Neuronal stem cell (in vitro differentiated cells): ENCODE results near the gene LANCL1.

ENCODE experiments used
- DNase-seq: peaks from one replicate; pipeline ENCODE4 v3.0.0-alpha.2; 2013; ENCODE audit warnings: low spot score
- H2AFZ ChIP-seq: one replicate; pipeline ENCODE4 v1.6.1; 2013; ENCODE audit warnings: mild to moderate bottlenecking, low read length, inconsistent platforms
- H2AK5ac ChIP-seq: 2 replicates; pipeline ENCODE4 v1.6.1; 2013; ENCODE audit warnings: low read depth, mild to moderate bottlenecking, inconsistent platforms, low read length, moderate library complexity, mixed read lengths
- H2BK120ac ChIP-seq: 2 replicates; pipeline ENCODE4 v1.6.1; 2013; ENCODE audit warnings: low read depth, mild to moderate bottlenecking, inconsistent platforms, low read length, moderate library complexity, mixed read lengths
- H2BK12ac ChIP-seq: one replicate; pipeline ENCODE4 v1.6.1; 2013; ENCODE audit warnings: low read length, inconsistent platforms
- H2BK15ac ChIP-seq: 2 replicates; pipeline ENCODE4 v1.6.1; 2013; ENCODE audit warnings: mild to moderate bottlenecking, low read length, inconsistent platforms, mixed read lengths
- H2BK5ac ChIP-seq: one replicate; pipeline ENCODE4 v1.6.1; 2013; ENCODE audit warnings: inconsistent platforms, mild to moderate bottlenecking, low read length, moderate library complexity
- H3K14ac ChIP-seq: one replicate; pipeline ENCODE4 v1.6.1; 2013; ENCODE audit warnings: low read length, inconsistent platforms
- H3K18ac ChIP-seq: 2 replicates; pipeline ENCODE4 v1.6.1; 2013; ENCODE audit warnings: low read length, inconsistent platforms
- H3K23ac ChIP-seq: 2 replicates; pipeline ENCODE4 v1.6.1; 2013; ENCODE audit warnings: low read depth, mild to moderate bottlenecking, mixed read lengths, low read length, inconsistent platforms; ENCODE audit not compliant: poor library complexity
- H3K27ac ChIP-seq: replicated peaks from 3 replicates; pipeline ENCODE4 v1.5.1; 2013; ENCODE audit warnings: low read length, inconsistent platforms
- H3K27me3 ChIP-seq, 3 experiments: 2 replicates each; pipeline ENCODE4 v1.6.1; 2013; ENCODE audit warnings: low read length in 3 of 3, mild to moderate bottlenecking in 2 of 3, inconsistent platforms in 1 of 3, low read depth in 1 of 3, mixed read lengths in 1 of 3, moderate library complexity in 1 of 3; ENCODE audit not compliant: control insufficient read depth in 3 of 3, insufficient read depth in 3 of 3
- H3K36me3 ChIP-seq, 2 donors: replicated peaks in 1 of 2; 2 replicates each; pipeline ENCODE4 v1.6.1; 2013; ENCODE audit warnings: low read length in 2 of 2; ENCODE audit not compliant: control insufficient read depth in 2 of 2, insufficient read depth in 2 of 2
- H3K4ac ChIP-seq: 2 replicates; pipeline ENCODE4 v1.6.1; 2013; ENCODE audit warnings: inconsistent platforms, mild to moderate bottlenecking, low read length, moderate library complexity
- H3K4me1 ChIP-seq, 2 donors: 1 replicate in 1 of 2; 2 replicates in 1 of 2; pipeline ENCODE4 v1.6.1; 2013; ENCODE audit warnings: low read length in 2 of 2, low read depth in 1 of 2; ENCODE audit not compliant: control insufficient read depth in 2 of 2, insufficient read depth in 1 of 2
- H3K4me2 ChIP-seq: one replicate; pipeline ENCODE4 v1.6.1; 2013; ENCODE audit warnings: mild to moderate bottlenecking, low read length, inconsistent platforms; ENCODE audit not compliant: insufficient read depth, poor library complexity, severe bottlenecking
- H3K4me3 ChIP-seq, 2 donors: 2 replicates each; pipeline ENCODE4 v1.5.1; 2013; ENCODE audit warnings: low read length in 2 of 2, mild to moderate bottlenecking in 2 of 2, inconsistent platforms in 1 of 2, moderate library complexity in 1 of 2
- H3K79me1 ChIP-seq: one replicate; pipeline ENCODE4 v1.6.1; 2013; ENCODE audit warnings: low read depth, mild to moderate bottlenecking, inconsistent platforms, low read length, moderate library complexity
- H3K9ac ChIP-seq: one replicate; pipeline ENCODE4 v1.6.1; 2013; ENCODE audit warnings: mild to moderate bottlenecking, low read depth, low read length, inconsistent platforms; ENCODE audit not compliant: poor library complexity
- H3K9me3 ChIP-seq, 2 donors: replicated peaks in 1 of 2; 2 replicates each; pipeline versions ENCODE3 to v1.6.1; 2013; ENCODE audit warnings: low read length in 2 of 2, mild to moderate bottlenecking in 2 of 2, inconsistent platforms in 1 of 2, low read depth in 1 of 2, mixed read lengths in 1 of 2, moderate library complexity in 1 of 2; ENCODE audit not compliant: control insufficient read depth in 2 of 2, insufficient read depth in 1 of 2
- H4K8ac ChIP-seq: one replicate; pipeline ENCODE4 v1.6.1; 2013; ENCODE audit warnings: low read depth, mild to moderate bottlenecking, inconsistent platforms, low read length, moderate library complexity
- H4K91ac ChIP-seq: one replicate; pipeline ENCODE4 v1.6.1; 2013; ENCODE audit warnings: low read length, low read depth, mild to moderate bottlenecking, inconsistent platforms; ENCODE audit not compliant: poor library complexity
- WGBS, 2 donors: extraction: QIAGEN DNeasy Blood & Tissue Kit; methylation state at CpG; one replicate each; pipeline ENCODE4 v1.1.7; 2013; ENCODE audit warnings: missing lambda C conversion rate in 2 of 2, mixed read lengths in 1 of 2; ENCODE audit not compliant: insufficient read length in 2 of 2, insufficient replicate concordance in 1 of 2; ENCODE audit errors: extremely low coverage in 2 of 2; 5-methylcytosine and 5-hydroxymethylcytosine counted together

LANCL1 gene

DNA sequence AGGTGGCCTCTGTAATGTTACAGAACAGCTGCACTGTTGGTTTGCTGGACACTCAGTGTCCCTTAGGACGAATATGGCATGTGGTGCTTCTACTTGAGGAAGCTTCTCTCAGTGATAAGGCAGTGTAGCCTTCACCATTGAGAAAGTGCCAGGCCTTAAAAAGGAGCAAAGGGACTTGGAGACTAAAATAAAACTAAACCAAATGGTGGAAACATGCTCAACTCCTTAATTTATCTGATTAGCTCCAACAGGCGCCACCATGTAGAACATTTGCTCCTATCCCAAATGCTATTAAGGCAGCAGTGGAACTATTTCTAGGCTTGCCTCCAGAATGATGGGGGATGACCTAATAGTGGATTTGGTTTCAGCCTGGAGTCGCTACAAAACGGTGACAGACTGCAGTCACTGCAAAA, 84.1 kb downstream of the LANCL1 start:
- Histone ChIP-seq H3K9ac (no peak overlapping the region), H4K91ac (no peak overlapping the region), H3K79me1 (no peaks in the 10 kb centered on the region), H3K23ac (no peak overlapping the region), H4K8ac (no peak overlapping the region), H3K36me3 (no peaks in the 10 kb centered on the region), H3K14ac (no peak overlapping the region), H2BK12ac (no peak overlapping the region), H3K9me3 (no peaks in the 10 kb centered on the region), H3K27ac (no peak overlapping the region), H3K18ac (no peak overlapping the region), H2AK5ac (no peak overlapping the region), H3K4me2 (no peak overlapping the region), H2BK5ac (no peak overlapping the region), H3K4me1 (no peaks in the 10 kb centered on the region), H3K4ac (no peak overlapping the region), H2AFZ (no peak overlapping the region), H2BK15ac (no peak overlapping the region), H3K27me3 (peaks cover 0 to 9% (median 0%) of the 10 kb centered on the region in 3 experiments), H3K4me3 (no peak overlapping the region), H2BK120ac (no peak overlapping the region)
- DNase-seq, result no peak
- no CpG with 5 or more reads among the region's 4 CpGs for WGBS, 2 donors

DNA sequence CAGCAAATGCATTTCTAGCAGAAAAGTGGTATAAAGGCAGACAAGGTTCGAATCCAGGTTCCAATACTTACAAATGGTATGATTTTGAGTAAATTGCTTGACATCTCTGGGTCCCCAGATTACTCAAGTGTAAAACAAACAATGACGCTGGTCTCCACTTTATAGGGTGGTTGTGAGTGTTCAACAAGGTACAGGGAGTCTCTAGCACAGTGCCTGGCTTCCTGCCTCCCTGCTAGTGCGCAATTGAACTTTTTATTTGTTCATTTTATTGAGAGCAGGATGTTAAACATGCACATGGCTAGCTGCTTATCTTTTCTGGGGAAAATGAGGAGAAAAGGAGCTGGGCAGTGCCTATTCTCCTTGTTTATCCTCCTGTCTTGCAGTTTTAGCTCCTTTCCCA, 86.7 kb downstream of the LANCL1 start:
- Histone ChIP-seq H2BK12ac (no peak overlapping the region), H3K9ac (no peak overlapping the region), H2AK5ac (no peak overlapping the region), H3K27ac (no peak overlapping the region), H3K4me3 (no peak overlapping the region), H2AFZ (no peak overlapping the region), H3K4me1 (no peaks in the 10 kb centered on the region), H4K91ac (no peak overlapping the region), H3K4me2 (no peak overlapping the region), H3K9me3 (no peaks in the 10 kb centered on the region), H3K79me1 (no peaks in the 10 kb centered on the region), H4K8ac (no peak overlapping the region), H2BK120ac (no peak overlapping the region), H3K4ac (no peak overlapping the region), H3K36me3 (no peaks in the 10 kb centered on the region), H2BK5ac (no peak overlapping the region), H3K18ac (no peak overlapping the region), H2BK15ac (no peak overlapping the region), H3K14ac (no peak overlapping the region), H3K23ac (no peak overlapping the region), H3K27me3 (peaks cover 0 to 9% (median 0%) of the 10 kb centered on the region in 3 experiments)
- no CpG with 5 or more reads among the region's 3 CpGs for WGBS, 2 donors
- no peak for DNase-seq

DNA sequence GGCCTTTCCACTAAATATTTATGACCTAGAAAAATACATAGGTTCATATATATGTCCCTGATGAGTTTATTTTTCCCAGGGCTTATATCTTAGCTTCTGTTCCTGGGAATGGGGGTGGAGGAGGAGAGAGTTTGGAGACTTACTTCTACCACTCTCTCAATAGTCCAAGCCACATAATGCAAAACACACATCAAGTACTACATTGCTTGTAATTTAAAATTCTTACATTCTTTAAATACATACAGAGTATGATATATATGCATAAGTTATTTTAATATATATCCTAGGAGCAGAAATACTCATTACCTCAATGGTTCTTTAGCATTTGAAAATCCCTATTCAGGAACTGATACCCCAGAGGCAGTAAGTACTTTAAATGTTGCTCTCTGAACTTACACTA, 88.4 kb downstream of the LANCL1 start:
- Histone ChIP-seq H2BK12ac (no peak overlapping the region), H2BK15ac (no peak overlapping the region), H3K4me1 (no peaks in the 10 kb centered on the region), H3K79me1 (no peaks in the 10 kb centered on the region), H3K36me3 (no peaks in the 10 kb centered on the region), H3K27ac (no peak overlapping the region), H3K23ac (no peak overlapping the region), H3K4me2 (no peak overlapping the region), H2BK120ac (no peak overlapping the region), H2AK5ac (no peak overlapping the region), H4K91ac (no peak overlapping the region), H3K14ac (no peak overlapping the region), H4K8ac (no peak overlapping the region), H3K9me3 (no peaks in the 10 kb centered on the region), H2AFZ (no peak overlapping the region), H3K4ac (no peak overlapping the region), H3K4me3 (no peak overlapping the region), H2BK5ac (no peak overlapping the region), H3K18ac (no peak overlapping the region), H3K9ac (no peak overlapping the region), H3K27me3 (peaks cover 0 to 9% (median 0%) of the 10 kb centered on the region in 3 experiments)
- no peak for DNase-seq

DNA sequence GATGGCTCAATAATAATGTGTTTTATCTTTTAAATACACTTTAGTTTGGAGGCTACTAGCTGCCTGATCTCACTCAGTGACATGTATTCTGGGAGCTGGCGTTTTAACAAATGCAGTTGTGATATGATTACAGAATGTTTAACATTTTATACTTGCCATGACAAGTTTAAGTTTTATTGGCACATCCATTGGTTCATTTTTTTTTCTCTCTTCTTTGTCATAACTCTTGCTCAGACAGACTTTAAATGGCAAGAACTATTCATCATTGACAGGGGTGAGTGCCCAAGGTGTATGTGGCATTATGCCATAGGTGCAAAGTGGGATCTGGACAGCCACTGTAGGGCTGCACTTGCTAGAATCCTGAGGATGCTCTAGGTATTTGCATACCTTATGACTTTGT, 89.5 kb downstream of the LANCL1 start:
- H3K4me2 ChIP-seq, result no peak overlapping the region
- no peak overlapping the region for H2AK5ac ChIP-seq
- H2BK15ac ChIP-seq, result no peak overlapping the region
- no peak overlapping the region for H3K14ac ChIP-seq
- H3K27me3 ChIP-seq, result peaks cover 0 to 3% (median 0%) of the 10 kb centered on the region in 3 experiments
- no peaks in the 10 kb centered on the region for H3K79me1 ChIP-seq
- no peak overlapping the region for H3K18ac ChIP-seq
- no peak overlapping the region for H2BK5ac ChIP-seq
- H2BK12ac ChIP-seq, result no peak overlapping the region
- H3K9ac ChIP-seq, result no peak overlapping the region
- H3K4me1 ChIP-seq, result no peaks in the 10 kb centered on the region
- no peak overlapping the region for H2AFZ ChIP-seq
- WGBS, 2 donors, result no CpG with 5 or more reads among the region's 1 CpG
- H3K27ac ChIP-seq, result no peak overlapping the region
- DNase-seq, result no peak
- no peak overlapping the region for H3K4me3 ChIP-seq
- H4K8ac ChIP-seq, result no peak overlapping the region
- no peak overlapping the region for H3K23ac ChIP-seq
- H2BK120ac ChIP-seq, result no peak overlapping the region
- no peaks in the 10 kb centered on the region for H3K36me3 ChIP-seq
- no peaks in the 10 kb centered on the region for H3K9me3 ChIP-seq
- no peak overlapping the region for H3K4ac ChIP-seq
- H4K91ac ChIP-seq, result no peak overlapping the region
